Neural crest cell (in vitro differentiated cells): ENCODE measurements around the gene UGT2A2. TPM values are rescaled to one million over a fixed set of nuclear protein-coding genes. Genes with fewer than 3 reads are reported as not detected.
A peak's percentile ranks its signal among the peaks of the same experiment; 100 is the strongest.

ENCODE experiments used
- DNase-seq: peaks from one replicate; pipeline ENCODE4 v3.0.0; 2021; ENCODE audit warnings: low read depth, mixed read lengths, low spot score
- H3K27ac Mint-ChIP-seq: one replicate; pipeline ENCODE4 v1.8.0; 2021; ENCODE audit warnings: mild to moderate bottlenecking, mixed read lengths; ENCODE audit not compliant: unreplicated experiment
- H3K27me3 Mint-ChIP-seq: 2 replicates; pipeline ENCODE4 v1.8.0; 2021; ENCODE audit warnings: low read depth, mild to moderate bottlenecking, mixed read lengths
- H3K36me3 Mint-ChIP-seq: 2 replicates; pipeline ENCODE4 v1.8.0; 2021; ENCODE audit warnings: low read depth, mild to moderate bottlenecking, mixed read lengths
- H3K4me1 Mint-ChIP-seq: 2 replicates; pipeline ENCODE4 v1.8.0; 2021; ENCODE audit warnings: mixed read lengths
- H3K4me3 Mint-ChIP-seq: one replicate; pipeline ENCODE4 v1.8.0; 2021; ENCODE audit warnings: mild to moderate bottlenecking, mixed read lengths
- H3K9me3 Mint-ChIP-seq: 2 replicates; pipeline ENCODE4 v1.8.0; 2021; ENCODE audit warnings: mixed read lengths
- total RNA-seq: library from RNA; stranded (reverse); gene quantifications from 2 replicates; pipeline ENCODE4 v1.2.1, GENCODE V29; 2021
- TF ChIP-seq, protein P1 (sequence below): fragments of 200-600 bp; sonication (generic); conservative IDR thresholded peaks from 2 replicates; pipeline ENCODE4 v1.5.0; 2021; ENCODE audit warnings: antibody characterized with exemption, mild to moderate bottlenecking

Gene UGT2A2
- total RNA-seq, 1 donor from 2014 or later: not detected

DNA sequence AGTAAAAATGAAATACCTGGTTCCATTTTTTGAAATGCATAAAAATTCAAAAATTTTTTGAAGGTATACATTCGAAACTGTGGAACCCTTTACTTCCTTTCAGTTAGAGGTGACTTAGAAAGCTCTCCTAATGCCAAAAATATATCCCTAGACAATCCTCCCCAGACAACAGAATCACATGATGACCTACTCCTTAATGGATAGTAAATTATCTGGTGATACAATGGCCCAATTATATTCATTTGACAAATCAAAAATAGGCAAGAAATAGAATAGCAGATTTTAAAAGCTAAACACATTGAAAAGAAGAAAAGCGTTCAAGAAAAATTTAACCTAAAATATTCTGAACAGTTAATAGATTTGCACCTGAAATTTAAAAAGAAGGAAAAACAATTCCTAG lies 3.5 kb upstream of the UGT2A2 start:
- Mint-ChIP-seq H3K4me3 (no peak overlapping the region), H3K27ac (no peak overlapping the region), H3K9me3 (no peaks in the 10 kb centered on the region), H3K36me3 (no peaks in the 10 kb centered on the region), H3K27me3 (no peaks in the 10 kb centered on the region), H3K4me1 (no peaks in the 10 kb centered on the region)
- DNase-seq: no peak
- TF ChIP-seq, protein P1, sequence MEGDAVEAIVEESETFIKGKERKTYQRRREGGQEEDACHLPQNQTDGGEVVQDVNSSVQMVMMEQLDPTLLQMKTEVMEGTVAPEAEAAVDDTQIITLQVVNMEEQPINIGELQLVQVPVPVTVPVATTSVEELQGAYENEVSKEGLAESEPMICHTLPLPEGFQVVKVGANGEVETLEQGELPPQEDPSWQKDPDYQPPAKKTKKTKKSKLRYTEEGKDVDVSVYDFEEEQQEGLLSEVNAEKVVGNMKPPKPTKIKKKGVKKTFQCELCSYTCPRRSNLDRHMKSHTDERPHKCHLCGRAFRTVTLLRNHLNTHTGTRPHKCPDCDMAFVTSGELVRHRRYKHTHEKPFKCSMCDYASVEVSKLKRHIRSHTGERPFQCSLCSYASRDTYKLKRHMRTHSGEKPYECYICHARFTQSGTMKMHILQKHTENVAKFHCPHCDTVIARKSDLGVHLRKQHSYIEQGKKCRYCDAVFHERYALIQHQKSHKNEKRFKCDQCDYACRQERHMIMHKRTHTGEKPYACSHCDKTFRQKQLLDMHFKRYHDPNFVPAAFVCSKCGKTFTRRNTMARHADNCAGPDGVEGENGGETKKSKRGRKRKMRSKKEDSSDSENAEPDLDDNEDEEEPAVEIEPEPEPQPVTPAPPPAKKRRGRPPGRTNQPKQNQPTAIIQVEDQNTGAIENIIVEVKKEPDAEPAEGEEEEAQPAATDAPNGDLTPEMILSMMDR: no peak

DNA sequence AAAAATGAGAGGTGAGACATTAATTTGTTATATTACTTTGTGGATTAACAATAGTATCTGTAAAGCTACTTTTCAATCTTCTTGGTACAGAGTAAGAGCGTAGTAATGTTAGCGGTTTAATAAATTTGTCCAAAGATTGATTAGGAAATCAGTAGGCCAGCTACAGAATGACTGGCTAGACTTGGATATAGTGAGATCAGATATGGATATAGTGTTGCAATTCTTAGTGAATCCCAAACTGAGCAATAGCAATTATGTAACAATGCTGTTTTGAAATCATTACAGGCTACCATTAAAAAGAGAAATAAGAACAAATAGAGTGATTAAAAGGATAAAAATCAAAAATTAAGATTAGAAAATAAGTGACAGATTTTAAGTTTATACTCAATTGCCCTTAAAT lies 847 bp upstream of the UGT2A2 start:
- H3K36me3 Mint-ChIP-seq: no peaks in the 10 kb centered on the region
- no peaks in the 10 kb centered on the region for H3K27me3 Mint-ChIP-seq
- H3K4me1 Mint-ChIP-seq: no peaks in the 10 kb centered on the region
- H3K27ac Mint-ChIP-seq: no peak overlapping the region
- no peaks in the 10 kb centered on the region for H3K9me3 Mint-ChIP-seq
- no peak overlapping the region for H3K4me3 Mint-ChIP-seq
- DNase-seq: no peak
- TF ChIP-seq, protein P1: no peak

DNA sequence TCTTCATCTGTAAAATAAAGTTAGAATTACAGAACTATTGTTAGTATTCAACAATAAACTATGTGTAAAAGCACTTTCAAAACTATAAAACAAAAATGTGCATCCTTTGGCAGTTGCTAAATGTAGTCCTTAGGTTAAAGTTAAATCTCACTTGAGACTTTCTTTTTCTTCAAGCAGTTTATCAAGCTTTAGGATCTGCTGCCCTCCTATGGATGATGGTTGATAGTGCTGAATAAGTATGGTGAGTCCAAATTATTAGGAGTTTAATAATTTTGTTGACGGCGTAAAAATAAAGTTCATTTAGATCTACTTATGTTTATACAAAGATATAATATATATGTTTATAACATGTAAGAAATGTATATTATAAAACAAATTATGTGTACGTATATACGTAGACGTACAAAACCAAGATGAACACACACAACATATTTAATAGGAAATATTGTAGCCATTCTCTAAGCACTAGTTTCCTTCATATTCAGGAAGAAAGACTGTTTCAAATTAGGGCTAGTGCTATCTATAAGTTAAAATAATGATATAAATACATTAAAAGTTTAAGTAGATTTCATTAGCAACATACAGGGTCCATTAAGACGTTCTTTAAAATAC lies 22.3 kb downstream of the UGT2A2 start:
- Mint-ChIP-seq H3K27me3 (no peaks in the 10 kb centered on the region), H3K4me1 (no peaks in the 10 kb centered on the region), H3K27ac (no peak overlapping the region), H3K4me3 (no peak overlapping the region), H3K9me3 (peaks cover 7% of the 10 kb centered on the region), H3K36me3 (no peaks in the 10 kb centered on the region)
- TF ChIP-seq, protein P1: peak; percentile 84
- peak; percentile 3 for DNase-seq

DNA sequence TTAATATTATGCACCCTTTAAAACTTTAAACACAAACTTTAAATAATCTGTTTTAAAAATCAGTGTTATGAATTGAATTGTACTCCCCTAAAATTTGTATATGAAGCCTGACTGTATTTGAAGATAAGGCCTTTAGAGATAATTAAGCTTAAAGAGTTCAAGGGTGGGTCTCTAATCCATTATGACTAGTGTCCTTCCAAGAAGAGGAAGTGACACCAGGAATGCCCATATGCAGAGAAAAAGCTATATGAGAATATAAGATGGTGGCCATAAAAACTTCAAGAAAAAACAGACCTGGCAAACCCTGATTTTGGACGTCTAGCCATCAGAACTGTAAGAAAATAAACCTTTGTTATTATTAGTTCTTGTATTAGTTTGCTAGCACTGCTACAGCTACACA lies 29.0 kb downstream of the UGT2A2 start:
- no peaks in the 10 kb centered on the region for H3K9me3 Mint-ChIP-seq
- no peak overlapping the region for H3K27ac Mint-ChIP-seq
- H3K36me3 Mint-ChIP-seq: no peaks in the 10 kb centered on the region
- no peaks in the 10 kb centered on the region for H3K4me1 Mint-ChIP-seq
- no peak for DNase-seq
- no peaks in the 10 kb centered on the region for H3K27me3 Mint-ChIP-seq
- H3K4me3 Mint-ChIP-seq: no peak overlapping the region
- TF ChIP-seq, protein P1: no peak

DNA sequence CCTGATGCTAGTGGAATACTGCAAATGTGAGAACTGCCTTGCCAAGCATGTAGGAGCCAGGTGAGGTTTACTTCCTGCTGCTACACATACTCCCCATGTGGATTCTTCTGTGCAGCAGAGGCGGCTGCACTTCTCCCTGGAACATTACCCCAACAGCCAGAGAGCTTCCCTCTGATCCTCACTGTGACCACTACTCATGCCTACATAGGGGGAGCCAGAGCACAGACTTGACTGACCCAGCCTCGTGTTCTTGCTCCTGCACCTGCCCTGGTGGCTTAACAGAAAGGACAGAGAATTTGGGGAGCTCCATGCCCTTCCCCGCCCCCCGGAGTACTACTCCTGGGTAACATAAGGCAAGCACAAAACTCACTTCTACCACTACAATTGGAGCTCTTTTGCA lies 38.4 kb downstream of the UGT2A2 start:
- DNase-seq: no peak
- H3K27ac Mint-ChIP-seq: no peak overlapping the region
- no peaks in the 10 kb centered on the region for H3K36me3 Mint-ChIP-seq
- TF ChIP-seq, protein P1: no peak
- H3K27me3 Mint-ChIP-seq: no peaks in the 10 kb centered on the region
- H3K9me3 Mint-ChIP-seq: no peaks in the 10 kb centered on the region
- H3K4me1 Mint-ChIP-seq: no peaks in the 10 kb centered on the region
- no peak overlapping the region for H3K4me3 Mint-ChIP-seq
